B cell (primary cell): ENCODE data around the gene GMPR2. TPM values are rescaled to one million over a fixed set of nuclear protein-coding genes. Genes with fewer than 3 reads are reported as not detected.
A peak's percentile ranks its signal among the peaks of the same experiment; 100 is the strongest.

ENCODE experiments used
- ATAC-seq: fragments of 200-7000 bp; cut with Tn5 transposase; one replicate; pipeline ENCODE4 v1.10.0; 2021; ENCODE audit warnings: low read depth, mild to moderate bottlenecking, moderate number of reproducible peaks, moderate library complexity
- CTCF ChIA-PET: fragments of 350-600 bp; sonication (Branson Sonifier 250); formaldehyde crosslinking; loops from one replicate; lab custom pipeline; 2021; ENCODE audit warnings: antibody characterized with exemption, inconsistent platforms; lab: Charles Lee
- POLR2A ChIA-PET: fragments of 350-600 bp; sonication (Branson Sonifier 250); formaldehyde crosslinking; loops from one replicate; lab custom pipeline; 2021; ENCODE audit warnings: antibody characterized with exemption; lab: Charles Lee
- DNase-seq: peaks from one replicate; pipeline ENCODE4 v3.0.0; 2013
- H2AFZ ChIP-seq: 2 replicates; pipeline ENCODE4 v1.6.1; 2012; ENCODE audit warnings: mild to moderate bottlenecking, low read depth, low read length; ENCODE audit not compliant: insufficient read depth, poor library complexity, severe bottlenecking
- H3K27ac ChIP-seq, 2 donors: 1 replicate in 1 of 2; 2 replicates in 1 of 2; pipeline ENCODE4 v1.5.1; 2012 to 2013; ENCODE audit warnings: low read length in 2 of 2, mild to moderate bottlenecking in 2 of 2, moderate library complexity in 1 of 2
- H3K27me3 ChIP-seq, 4 experiments: fragments of 200-600 bp in 1 of 4; sonication (generic) in 1 of 4; replicated peaks in 1 of 4; 1 replicate in 2 of 4; 2 replicates in 2 of 4; pipeline versions ENCODE4 v1.6.1 to v1.7.0; 2013 to 2016; ENCODE audit warnings: low read length in 3 of 4, mild to moderate bottlenecking in 2 of 4, mixed read lengths in 1 of 4, moderate library complexity in 1 of 4; ENCODE audit not compliant: insufficient read depth in 4 of 4, control insufficient read depth in 3 of 4; ENCODE audit errors: control extremely low read depth in 1 of 4
- H3K36me3 ChIP-seq, 2 experiments: replicated peaks in 1 of 2; 1 replicate in 1 of 2; 2 replicates in 1 of 2; pipeline versions ENCODE4 v1.6.1 to v1.7.1; 2013; ENCODE audit warnings: low read length in 1 of 2; ENCODE audit not compliant: insufficient read depth in 2 of 2, control insufficient read depth in 1 of 2; ENCODE audit errors: control extremely low read depth in 1 of 2, extremely low read depth in 1 of 2
- H3K4me1 ChIP-seq, 2 donors: fragments of 200-600 bp in 1 of 2; sonication (generic) in 1 of 2; 1 replicate in 1 of 2; 2 replicates in 1 of 2; pipeline versions ENCODE4 v1.5.1 to v1.6.1; 2013 to 2017; ENCODE audit warnings: low read length in 2 of 2; ENCODE audit not compliant: control insufficient read depth in 2 of 2, insufficient read depth in 2 of 2
- H3K4me2 ChIP-seq: replicated peaks from 2 replicates; pipeline ENCODE3; 2012; ENCODE audit warnings: mild to moderate bottlenecking, low read depth, low read length; ENCODE audit not compliant: poor library complexity, severe bottlenecking
- H3K4me3 ChIP-seq, 5 experiments: fragments of 200-600 bp in 1 of 5; sonication (generic) in 1 of 5; 1 replicate in 3 of 5; 2 replicates in 2 of 5; pipeline versions ENCODE4 v1.5.1 to v1.7.0; 2011 to 2016; ENCODE audit warnings: low read length in 4 of 5, mild to moderate bottlenecking in 4 of 5, low read depth in 2 of 5, control low read depth in 1 of 5, moderate library complexity in 1 of 5; ENCODE audit not compliant: insufficient read depth in 1 of 5; ENCODE audit errors: control extremely low read depth in 1 of 5, extremely low read depth in 1 of 5
- H3K79me2 ChIP-seq: fragments of 200-600 bp; sonication (generic); one replicate; pipeline ENCODE4 v1.6.0; 2016; ENCODE audit warnings: low read length; ENCODE audit not compliant: control insufficient read depth, insufficient read depth
- H3K9ac ChIP-seq: fragments of 200-600 bp; sonication (generic); 2 replicates; pipeline ENCODE4 v1.6.1; 2017; ENCODE audit warnings: mild to moderate bottlenecking, low read length, moderate library complexity
- H3K9me3 ChIP-seq, 3 donors: one replicate each; pipeline versions ENCODE4 v1.6.1 to v1.7.1; 2013; ENCODE audit warnings: low read length in 2 of 3; ENCODE audit not compliant: control insufficient read depth in 2 of 3, insufficient read depth in 1 of 3; ENCODE audit errors: control extremely low read depth in 1 of 3
- H4K20me1 ChIP-seq: 2 replicates; pipeline ENCODE4 v1.6.0; 2012; ENCODE audit warnings: mild to moderate bottlenecking, low read length; ENCODE audit not compliant: insufficient read depth, control insufficient read depth, poor library complexity, severe bottlenecking
- H3K27ac Mint-ChIP-seq: one replicate; pipeline ENCODE4 v1.8.0; 2021; ENCODE audit warnings: mixed read lengths
- H3K27me3 Mint-ChIP-seq: one replicate; pipeline ENCODE4 v1.8.0; 2021; ENCODE audit warnings: mixed read lengths
- H3K4me1 Mint-ChIP-seq: one replicate; pipeline ENCODE4 v1.8.0; 2021; ENCODE audit warnings: mixed read lengths
- H3K4me3 Mint-ChIP-seq: one replicate; pipeline ENCODE4 v1.8.0; 2021; ENCODE audit warnings: mixed read lengths
- H3K9me3 Mint-ChIP-seq: one replicate; pipeline ENCODE4 v1.8.0; 2022; ENCODE audit warnings: mixed read lengths; ENCODE audit not compliant: insufficient read depth
- EZH2 ChIP-seq: IDR thresholded peaks from 2 replicates; pipeline ENCODE4 v1.6.1; 2012; ENCODE audit warnings: borderline replicate concordance, low read depth, mild to moderate bottlenecking, moderate library complexity, low read length; ENCODE audit not compliant: insufficient read depth, poor library complexity, severe bottlenecking
- WGBS: methylation state at CpG from one replicate; pipeline ENCODE4 v1.1.5; 2013; ENCODE audit warnings: missing lambda C conversion rate; ENCODE audit not compliant: insufficient coverage; 5-methylcytosine and 5-hydroxymethylcytosine counted together
- intact Hi-C: fragments of 100-400 bp; cut with micrococcal nuclease; formaldehyde crosslinking; loops from one replicate; pipeline ENCODE4 v1.10.0; 2022
- polyA plus RNA-seq: library from polyadenylated mRNA; depleted of rRNA; stranded (reverse); fragments of >200 nt; gene quantifications from 2 replicates; pipeline ENCODE4 v1.2.3, GENCODE V29; 2012
- total RNA-seq, 2 donors: library from RNA; stranded (reverse); fragments of 120-200 nt in 1 of 2; gene quantifications; 1 replicate in 1 of 2; 2 replicates in 1 of 2; pipeline versions ENCODE4 v1.2.3 to v1.2.4, GENCODE V29; 2013 to 2022
- TF ChIP-seq, protein P1 (sequence below): fragments of 200-600 bp; IDR thresholded peaks from one replicate; pipeline ENCODE4 v1.8.0; 2022; ENCODE audit warnings: antibody characterized with exemption, mild to moderate bottlenecking

The GMPR2 gene
- total and polyA plus RNA-seq, 2 donors (not counting 1 experiment from before 2014, with no cell fraction given): 39.7 to 58.7 TPM

DNA sequence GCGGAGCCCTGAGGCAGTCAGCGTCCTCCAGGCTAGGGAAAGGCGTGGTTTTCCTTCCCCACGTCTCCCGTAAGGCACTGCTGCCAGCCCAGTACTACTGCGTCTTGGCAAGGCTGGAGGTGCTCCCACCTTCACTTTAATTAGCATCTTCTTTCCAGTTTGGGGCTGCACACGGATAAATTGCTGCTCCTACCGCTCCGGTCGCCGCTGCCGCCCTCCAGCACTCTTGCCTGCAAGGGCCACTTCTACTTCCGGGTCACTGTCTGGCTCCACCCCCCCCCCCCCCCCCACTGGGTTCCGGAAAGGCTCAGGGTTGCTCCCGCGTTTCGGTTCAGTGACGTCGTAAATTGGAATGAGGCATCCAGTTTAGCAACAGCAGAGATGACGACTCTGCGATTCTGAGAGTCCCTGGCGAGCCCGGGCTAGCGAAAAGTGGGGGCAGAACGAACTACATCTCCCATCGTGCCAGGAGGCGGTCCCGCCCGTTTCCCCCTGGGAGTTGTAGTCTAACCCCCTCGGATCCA is 546 bp upstream of the GMPR2 start, which contains the start of gene NEDD8:
NEDD8 (minus strand) TSS at position 247 of the 524 bp plus-strand sequence; CDS start at position 147, 100 bp downstream.
- CTCF ChIA-PET: interaction anchor here (1.6 to 2.3 kb wide), 2 partner anchors 11 to 16 kb away, joined by 5 to 19 read pairs; partner anchors contain the start of genes MDP1 and TINF2
- POLR2A ChIA-PET: interaction anchor here (0.9 to 3.5 kb wide), 4 partner anchors 10 to 52 kb away, joined by 3 to 13 read pairs (median 10); partner anchors contain the start of genes CHMP4A, MDP1 and TINF2
- peak; percentile 95 for DNase-seq
- Mint-ChIP-seq H3K27ac (peak within 1 kb of the TSS; percentile 95), H3K4me1 (peaks cover 55% of the 10 kb centered on the region), H3K4me3 (peak within 1 kb of the TSS; percentile 96), H3K9me3 (no peaks in the 10 kb centered on the region), H3K27me3 (no peaks in the 10 kb centered on the region)
- under 1% methylated on average over 28 of the region's 30 CpGs for WGBS
- no peaks in the 10 kb centered on the region for H3K9me3 ChIP-seq
- peak within 1 kb of the TSS; percentile 83 for H3K4me2 ChIP-seq
- peak within 1 kb of the TSS; percentile 75 to 100 (median 97) for H3K4me3 ChIP-seq
- peak within 1 kb of the TSS; percentile 90 for H2AFZ ChIP-seq
- intact Hi-C loops: loop anchor here (1.0 to 5.0 kb wide), 10 partner anchors 10 to 210 kb away; partner anchors contain the start of genes CHMP4A, DCAF11, DHRS1 and IPO4
- peaks cover 0 to 31% of the 10 kb centered on the region in 2 experiments for H3K36me3 ChIP-seq
- peaks cover 18 to 24% of the 10 kb centered on the region in 2 donors for H3K4me1 ChIP-seq
- peak within 1 kb of the TSS; percentile 91 for H3K9ac ChIP-seq
- ATAC-seq: peak; percentile 86
- H4K20me1 ChIP-seq: peaks cover 13% of the 10 kb centered on the region
- TF ChIP-seq, protein P1, sequence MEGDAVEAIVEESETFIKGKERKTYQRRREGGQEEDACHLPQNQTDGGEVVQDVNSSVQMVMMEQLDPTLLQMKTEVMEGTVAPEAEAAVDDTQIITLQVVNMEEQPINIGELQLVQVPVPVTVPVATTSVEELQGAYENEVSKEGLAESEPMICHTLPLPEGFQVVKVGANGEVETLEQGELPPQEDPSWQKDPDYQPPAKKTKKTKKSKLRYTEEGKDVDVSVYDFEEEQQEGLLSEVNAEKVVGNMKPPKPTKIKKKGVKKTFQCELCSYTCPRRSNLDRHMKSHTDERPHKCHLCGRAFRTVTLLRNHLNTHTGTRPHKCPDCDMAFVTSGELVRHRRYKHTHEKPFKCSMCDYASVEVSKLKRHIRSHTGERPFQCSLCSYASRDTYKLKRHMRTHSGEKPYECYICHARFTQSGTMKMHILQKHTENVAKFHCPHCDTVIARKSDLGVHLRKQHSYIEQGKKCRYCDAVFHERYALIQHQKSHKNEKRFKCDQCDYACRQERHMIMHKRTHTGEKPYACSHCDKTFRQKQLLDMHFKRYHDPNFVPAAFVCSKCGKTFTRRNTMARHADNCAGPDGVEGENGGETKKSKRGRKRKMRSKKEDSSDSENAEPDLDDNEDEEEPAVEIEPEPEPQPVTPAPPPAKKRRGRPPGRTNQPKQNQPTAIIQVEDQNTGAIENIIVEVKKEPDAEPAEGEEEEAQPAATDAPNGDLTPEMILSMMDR: no peak
- no peak for TF ChIP-seq EZH2
- no peaks in the 10 kb centered on the region for H3K27me3 ChIP-seq
- H3K79me2 ChIP-seq: peaks cover 71% of the 10 kb centered on the region
- H3K27ac ChIP-seq: peak within 1 kb of the TSS; percentile 36 to 67

GRCh38 chr14:24233538-24233866 is 773 bp downstream of the GMPR2 start:
- no peak for DNase-seq
- 100% methylated on average over 1 of the region's 2 CpGs for WGBS
- Mint-ChIP-seq H3K4me1 (peaks cover 63% of the 10 kb centered on the region), H3K9me3 (no peaks in the 10 kb centered on the region), H3K4me3 (peak overlapping the region; percentile 96), H3K27me3 (no peaks in the 10 kb centered on the region), H3K27ac (peak overlapping the region; percentile 95)
- Histone ChIP-seq H3K36me3 (peaks cover 0 to 36% of the 10 kb centered on the region in 2 experiments), H3K79me2 (peaks cover 63% of the 10 kb centered on the region), H3K9ac (peak overlapping the region; percentile 91), H3K9me3 (no peaks in the 10 kb centered on the region), H2AFZ (peak overlapping the region; percentile 90), H4K20me1 (peaks cover 18% of the 10 kb centered on the region), H3K27me3 (no peaks in the 10 kb centered on the region), H3K4me3 (peak overlapping the region in 4 of 5 experiments; percentile 75 to 100 (median 94)), H3K27ac (no peak overlapping the region), H3K4me1 (peaks cover 18 to 24% of the 10 kb centered on the region in 2 donors), H3K4me2 (peak overlapping the region; percentile 83)
- TF ChIP-seq, protein P1: no peak
- TF ChIP-seq EZH2: no peak
- no peak for ATAC-seq
- ChIA-PET CTCF (interaction anchor here (0.7 to 2.3 kb wide), 3 partner anchors 9 to 923 kb away, joined by 3 to 19 read pairs (median 5); partner anchors contain the start of genes MDP1 and TINF2), POLR2A (interaction anchor here (1.4 to 3.5 kb wide), 2 partner anchors 9 to 20 kb away, joined by 10 to 13 read pairs; partner anchors contain the start of genes CHMP4A and TINF2)
- intact Hi-C loops: loop anchor here (2.0 to 5.0 kb wide), 3 partner anchors 71 to 119 kb away; partner anchors contain the start of genes DCAF11, IRF9, NRL and PSME2
